ENCODE measurements around the gene SHKBP1. TPM values are rescaled to one million over a fixed set of nuclear protein-coding genes. Genes with fewer than 3 reads are reported as not detected.

Gene SHKBP1
- polyA plus RNA-seq, 1 donor from 2014 or later = 3.8 TPM

- peaks cover 24% of the 10 kb centered on the region for H3K27me3 ChIP-seq (ENCODE audit: insufficient read depth, low read depth, low read length)
- H3K4me3 ChIP-seq (ENCODE audit: low read length) = no peak overlapping the region
- H2AFZ ChIP-seq (ENCODE audit: low read depth, low read length) = no peak overlapping the region
- no peaks in the 10 kb centered on the region for H3K79me2 ChIP-seq (replicated peaks; ENCODE audit: insufficient read depth, low read length)
- H3K9ac ChIP-seq (ENCODE audit: low read length) = no peak overlapping the region
- H3F3A ChIP-seq (ENCODE audit: insufficient read depth, low read length, poor library complexity, severe bottlenecking) = no peaks in the 10 kb centered on the region
- TF ChIP-seq TAF1 (IDR thresholded peaks at IDR 0.05; ENCODE audit: low read depth) = no peak
- no peak for TF ChIP-seq REST (IDR thresholded peaks at IDR 0.05; ENCODE audit: borderline replicate concordance)
- no peak for TF ChIP-seq SMC3 (conservative IDR thresholded peaks at IDR 0.05; ENCODE audit: poor library complexity)
- TF ChIP-seq EZH2 (IDR thresholded peaks at IDR 0.05; ENCODE audit: borderline replicate concordance, insufficient read depth, low read length, poor library complexity, severe bottlenecking) = no peak
- TF ChIP-seq POLR2AphosphoS5 (IDR thresholded peaks at IDR 0.05) = no peak
- TF ChIP-seq CTCF (IDR thresholded peaks at IDR 0.05; ENCODE audit: poor library complexity, severe bottlenecking) = no peak
- TF ChIP-seq EP300 (conservative IDR thresholded peaks at IDR 0.05; ENCODE audit: poor library complexity, severe bottlenecking) = no peak
- no peak for TF ChIP-seq RAD21 (conservative IDR thresholded peaks at IDR 0.05)
- no peak for TF ChIP-seq MXI1 (conservative IDR thresholded peaks at IDR 0.05; ENCODE audit: poor library complexity, severe bottlenecking)
- no peaks in the 10 kb centered on the region for H3K9me3 ChIP-seq (ENCODE audit: low read length)
- H4K20me1 ChIP-seq (ENCODE audit: insufficient read depth) = no peaks in the 10 kb centered on the region
- H3K9me2 ChIP-seq (ENCODE audit: insufficient read depth, low read length) = no peaks in the 10 kb centered on the region
- no peak overlapping the region for H3K27ac ChIP-seq (ENCODE audit: low read length)
- H3K36me3 ChIP-seq (ENCODE audit: insufficient read depth, low read length) = no peaks in the 10 kb centered on the region
- H3K4me2 ChIP-seq (ENCODE audit: low read length) = no peak overlapping the region
Observed at GRCh38 chr19:40555978-40556689, 20.5 kb upstream of the SHKBP1 start.

- no peak overlapping the region for H3K4me2 ChIP-seq (ENCODE audit: low read length)
- H3K27ac ChIP-seq (ENCODE audit: low read length) = no peak overlapping the region
- no peaks in the 10 kb centered on the region for H3K9me2 ChIP-seq (ENCODE audit: insufficient read depth, low read length)
- TF ChIP-seq EZH2 (IDR thresholded peaks at IDR 0.05; ENCODE audit: borderline replicate concordance, insufficient read depth, low read length, poor library complexity, severe bottlenecking) (no peak), POLR2AphosphoS5 (IDR thresholded peaks at IDR 0.05) (no peak), SMC3 (conservative IDR thresholded peaks at IDR 0.05; ENCODE audit: poor library complexity) (no peak), MXI1 (conservative IDR thresholded peaks at IDR 0.05; ENCODE audit: poor library complexity, severe bottlenecking) (no peak), TAF1 (IDR thresholded peaks at IDR 0.05; ENCODE audit: low read depth) (no peak), REST (IDR thresholded peaks at IDR 0.05; ENCODE audit: borderline replicate concordance) (no peak), RAD21 (conservative IDR thresholded peaks at IDR 0.05) (no peak), CTCF (IDR thresholded peaks at IDR 0.05; ENCODE audit: poor library complexity, severe bottlenecking) (no peak), EP300 (conservative IDR thresholded peaks at IDR 0.05; ENCODE audit: poor library complexity, severe bottlenecking) (no peak)
- H3K27me3 ChIP-seq (ENCODE audit: insufficient read depth, low read depth, low read length) = peaks cover 24% of the 10 kb centered on the region
- no peaks in the 10 kb centered on the region for H3K79me2 ChIP-seq (replicated peaks; ENCODE audit: insufficient read depth, low read length)
- H3K9me3 ChIP-seq (ENCODE audit: low read length) = no peaks in the 10 kb centered on the region
- no peak overlapping the region for H2AFZ ChIP-seq (ENCODE audit: low read depth, low read length)
- no peak overlapping the region for H3K4me3 ChIP-seq (ENCODE audit: low read length)
- H3K36me3 ChIP-seq (ENCODE audit: insufficient read depth, low read length) = no peaks in the 10 kb centered on the region
- H4K20me1 ChIP-seq (ENCODE audit: insufficient read depth) = no peaks in the 10 kb centered on the region
- H3K9ac ChIP-seq (ENCODE audit: low read length) = no peak overlapping the region
- no peaks in the 10 kb centered on the region for H3F3A ChIP-seq (ENCODE audit: insufficient read depth, low read length, poor library complexity, severe bottlenecking)
Observed at GRCh38 chr19:40556953-40557530, 19.6 kb upstream of the SHKBP1 start.
